ENCODE results near the gene POP7.
A peak's percentile ranks its signal among the peaks of the same experiment; 100 is the strongest.
"Not testable (repeated sequence)": the region's sequence is repeated elsewhere in the genome, so short reads cannot be mapped to it uniquely, and the experiment has no call there.

POP7 gene

DNA sequence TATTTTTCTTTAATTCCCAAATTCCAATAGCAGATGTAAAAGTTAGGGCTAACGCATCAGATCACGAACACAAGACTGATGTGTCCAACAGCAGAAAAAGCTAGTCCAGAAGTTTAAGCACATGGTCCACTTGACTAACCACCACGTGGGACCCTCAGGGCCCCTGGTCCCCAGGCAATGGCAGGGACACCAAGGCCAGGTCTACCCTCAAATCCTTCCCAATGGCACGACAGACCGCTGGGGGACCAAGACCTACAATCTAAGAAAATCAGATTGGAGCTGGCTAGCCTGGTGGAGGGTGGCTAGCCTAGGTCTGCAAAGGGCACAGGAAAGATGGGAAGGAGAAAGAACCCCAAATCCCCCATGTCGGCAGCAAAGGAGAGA is 13.4 kb upstream of the POP7 start:
- DNase-seq = no peak

GRCh38 chr7:100693312-100694097 is 12.4 kb upstream of the POP7 start:
- DNase-seq = no peak

GRCh38 chr7:100694098-100694745 is 11.7 kb upstream of the POP7 start, which contains the start of gene GIGYF1:
Gene GIGYF1 (minus strand): TSS chr7:100694250. CDS start chr7:100688238, 6,012 bp downstream.
- peak; percentile 24 for DNase-seq

DNA sequence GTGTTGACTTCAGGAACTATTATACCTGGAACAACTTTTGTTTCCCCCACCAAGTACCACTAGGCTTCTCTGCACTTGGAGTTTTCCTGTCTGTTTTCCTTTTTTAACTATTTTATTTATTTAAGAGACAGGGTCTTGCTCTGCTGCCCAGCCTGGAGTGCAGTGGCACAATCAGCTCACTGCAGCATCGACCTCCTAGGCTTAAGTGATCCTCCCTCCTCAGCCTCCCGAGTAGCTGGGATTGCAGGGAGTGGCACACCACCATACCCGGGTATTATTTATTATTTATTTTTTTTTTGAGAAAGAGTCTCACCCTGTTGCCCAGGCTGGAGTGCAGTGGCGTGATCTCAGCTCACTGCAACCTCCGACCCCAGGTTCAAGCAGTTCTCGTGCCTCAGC is 9.8 kb upstream of the POP7 start:
- DNase-seq = no peak

- no peak for DNase-seq
Measured at GRCh38 chr7:100699018-100699417, 6.9 kb upstream of the POP7 start.

DNA sequence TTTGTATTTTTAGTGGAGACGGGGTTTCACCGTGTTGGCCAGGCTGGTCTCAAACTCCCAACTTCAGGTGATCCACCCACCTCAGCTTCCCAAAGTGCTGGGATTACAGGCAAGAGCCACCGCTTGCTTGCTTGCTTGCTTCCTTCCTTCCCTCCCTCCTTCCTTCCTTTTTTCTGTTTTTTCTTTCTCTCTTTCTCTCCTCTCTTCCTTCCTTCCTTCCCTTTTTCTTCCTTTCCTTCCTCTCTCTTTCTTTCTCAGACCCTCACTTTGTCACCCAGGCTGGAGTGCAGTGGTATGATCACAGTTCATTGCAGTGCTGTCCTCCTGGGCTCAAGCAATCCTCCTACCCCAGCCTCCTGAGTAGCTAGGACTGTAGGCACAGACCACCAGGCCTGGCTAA is 4.8 kb upstream of the POP7 start:
- not testable (repeated sequence) for DNase-seq

DNA sequence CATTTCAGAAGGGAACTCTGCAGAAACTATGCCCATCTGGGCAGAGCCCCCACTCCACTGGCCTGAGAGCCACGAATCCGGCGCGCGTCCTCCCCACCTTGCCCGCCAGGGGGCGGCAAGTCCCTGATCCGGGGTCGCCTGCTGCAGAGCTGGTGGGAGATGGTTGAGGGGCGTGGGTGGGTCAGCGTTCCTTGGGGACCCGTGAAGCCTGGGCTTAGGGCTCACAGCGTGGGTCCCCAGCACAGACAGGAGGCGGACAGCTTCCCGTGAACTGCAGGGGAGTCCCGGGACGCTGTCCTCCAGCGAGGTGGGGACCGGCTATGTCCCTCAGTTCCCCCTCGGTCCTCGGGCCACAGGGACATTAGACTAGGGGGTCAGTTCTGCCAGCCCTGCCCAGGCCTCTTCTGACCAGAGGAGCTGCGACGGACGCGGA is 585 bp upstream of the POP7 start:
- DNase-seq = peak; percentile 44

DNA sequence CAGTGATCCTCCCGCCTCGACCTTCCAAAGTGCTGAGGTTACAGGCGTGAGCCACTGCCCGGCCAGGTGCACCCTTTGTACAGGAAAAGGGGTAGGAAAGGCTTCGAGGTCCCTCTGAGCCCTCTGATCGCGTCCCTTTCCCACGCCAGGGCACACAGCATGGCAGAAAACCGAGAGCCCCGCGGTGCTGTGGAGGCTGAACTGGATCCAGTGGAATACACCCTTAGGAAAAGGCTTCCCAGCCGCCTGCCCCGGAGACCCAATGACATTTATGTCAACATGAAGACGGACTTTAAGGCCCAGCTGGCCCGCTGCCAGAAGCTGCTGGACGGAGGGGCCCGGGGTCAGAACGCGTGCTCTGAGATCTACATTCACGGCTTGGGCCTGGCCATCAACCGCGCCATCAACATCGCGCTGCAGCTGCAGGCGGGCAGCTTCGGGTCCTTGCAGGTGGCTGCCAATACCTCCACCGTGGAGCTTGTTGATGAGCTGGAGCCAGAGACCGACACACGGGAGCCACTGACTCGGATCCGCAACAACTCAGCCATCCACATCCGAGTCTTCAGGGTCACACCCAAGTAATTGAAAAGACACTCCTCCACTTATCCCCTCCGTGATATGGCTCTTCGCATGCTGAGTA is 871 bp downstream of the POP7 start:
- DNase-seq = no peak

- DNase-seq = no peak
Measured at GRCh38 chr7:100708395-100708794, 2.5 kb downstream of the POP7 start.

GRCh38 chr7:100710452-100710851 is 4.5 kb downstream of the POP7 start:
- DNase-seq = no peak

- no peak for DNase-seq
Measured at GRCh38 chr7:100711369-100711768, 5.4 kb downstream of the POP7 start.

GRCh38 chr7:100714725-100715124 is 8.8 kb downstream of the POP7 start:
- DNase-seq = no peak

DNA sequence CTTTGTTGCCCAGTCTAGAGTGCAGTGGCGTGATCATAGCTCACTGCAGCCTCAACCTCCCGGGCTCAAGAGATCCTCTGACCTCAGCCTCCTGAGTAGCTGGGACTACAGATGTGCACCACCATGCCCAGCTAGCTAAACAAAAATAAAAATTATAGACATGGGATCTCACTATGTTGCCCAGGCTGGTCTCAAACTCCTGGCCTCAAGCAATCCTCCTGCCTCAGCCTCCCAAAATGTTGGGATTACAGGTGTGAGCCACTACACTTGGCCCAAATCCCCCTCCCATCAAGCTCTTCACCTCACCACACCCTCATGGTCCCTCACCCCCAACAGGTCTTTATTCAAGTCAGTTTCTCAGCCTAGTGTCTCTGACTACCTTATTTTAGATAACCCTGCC is 11.2 kb downstream of the POP7 start:
- not testable (repeated sequence) for DNase-seq

DNA sequence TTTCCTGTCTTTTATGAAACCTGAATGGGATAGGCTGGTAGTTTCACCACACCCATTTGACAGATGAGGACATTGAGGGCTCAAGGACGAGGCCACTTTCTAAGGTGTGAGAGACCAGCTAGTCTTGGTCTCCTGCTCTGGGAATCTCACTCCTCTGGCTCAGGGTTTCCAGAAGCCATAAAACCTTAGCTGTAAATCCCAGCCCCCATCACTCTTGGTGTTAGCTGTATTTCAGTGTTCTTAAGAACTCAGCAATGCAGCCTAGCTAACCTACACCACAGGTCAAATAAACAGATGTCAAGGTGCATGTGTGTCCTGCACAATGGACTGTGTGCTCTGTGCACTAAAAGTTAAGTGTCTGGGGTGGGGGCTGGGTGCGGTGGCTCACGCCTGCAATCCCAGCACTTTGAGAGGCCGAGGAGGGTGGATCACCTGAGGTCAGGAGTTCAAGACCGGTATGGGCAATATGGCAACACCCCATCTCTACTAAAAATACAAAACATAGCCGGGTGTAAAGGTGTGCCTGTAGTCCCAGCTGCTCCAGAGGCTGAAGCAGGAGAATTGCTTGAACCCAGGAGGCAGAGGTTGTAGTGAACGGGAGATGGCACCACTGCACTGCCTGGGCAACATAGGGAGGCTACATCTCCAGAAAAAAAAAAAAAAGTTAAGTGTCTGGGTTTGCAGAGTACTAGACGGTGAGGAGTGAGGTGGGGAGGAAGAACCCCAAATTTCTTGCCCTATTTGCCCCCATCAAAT is 13.8 kb downstream of the POP7 start:
- DNase-seq = no peak

DNA sequence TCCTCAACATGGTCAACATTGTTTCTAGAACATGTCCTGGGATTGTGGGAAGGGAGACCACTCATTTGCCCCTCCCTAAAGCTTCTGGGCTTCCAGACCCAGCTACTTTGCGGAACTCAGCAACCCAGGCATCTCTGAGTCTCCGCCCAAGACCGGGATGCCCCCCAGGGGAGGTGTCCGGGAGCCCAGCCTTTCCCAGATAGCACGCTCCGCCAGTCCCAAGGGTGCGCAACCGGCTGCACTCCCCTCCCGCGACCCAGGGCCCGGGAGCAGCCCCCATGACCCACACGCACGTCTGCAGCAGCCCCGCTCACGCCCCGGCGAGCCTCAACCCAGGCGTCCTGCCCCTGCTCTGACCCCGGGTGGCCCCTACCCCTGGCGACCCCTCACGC is 14.4 kb downstream of the POP7 start, which contains the start of gene EPO:
EPO (plus strand) TSS at position 190 of the 392 bp plus-strand sequence. CDS start 513 bp downstream, outside the sequence.
- DNase-seq = no peak

DNA sequence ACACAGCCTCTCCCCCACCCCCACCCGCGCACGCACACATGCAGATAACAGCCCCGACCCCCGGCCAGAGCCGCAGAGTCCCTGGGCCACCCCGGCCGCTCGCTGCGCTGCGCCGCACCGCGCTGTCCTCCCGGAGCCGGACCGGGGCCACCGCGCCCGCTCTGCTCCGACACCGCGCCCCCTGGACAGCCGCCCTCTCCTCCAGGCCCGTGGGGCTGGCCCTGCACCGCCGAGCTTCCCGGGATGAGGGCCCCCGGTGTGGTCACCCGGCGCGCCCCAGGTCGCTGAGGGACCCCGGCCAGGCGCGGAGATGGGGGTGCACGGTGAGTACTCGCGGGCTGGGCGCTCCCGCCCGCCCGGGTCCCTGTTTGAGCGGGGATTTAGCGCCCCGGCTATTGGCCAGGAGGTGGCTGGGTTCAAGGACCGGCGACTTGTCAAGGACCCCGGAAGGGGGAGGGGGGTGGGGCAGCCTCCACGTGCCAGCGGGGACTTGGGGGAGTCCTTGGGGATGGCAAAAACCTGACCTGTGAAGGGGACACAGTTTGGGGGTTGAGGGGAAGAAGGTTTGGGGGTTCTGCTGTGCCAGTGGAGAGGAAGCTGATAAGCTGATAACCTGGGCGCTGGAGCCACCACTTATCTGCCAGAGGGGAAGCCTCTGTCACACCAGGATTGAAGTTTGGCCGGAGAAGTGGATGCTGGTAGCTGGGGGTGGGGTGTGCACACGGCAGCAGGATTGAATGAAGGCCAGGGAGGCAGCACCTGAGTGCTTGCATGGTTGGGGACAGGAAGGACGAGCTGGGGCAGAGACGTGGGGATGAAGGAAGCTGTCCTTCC is 15.0 kb downstream of the POP7 start:
- no peak for DNase-seq

DNA sequence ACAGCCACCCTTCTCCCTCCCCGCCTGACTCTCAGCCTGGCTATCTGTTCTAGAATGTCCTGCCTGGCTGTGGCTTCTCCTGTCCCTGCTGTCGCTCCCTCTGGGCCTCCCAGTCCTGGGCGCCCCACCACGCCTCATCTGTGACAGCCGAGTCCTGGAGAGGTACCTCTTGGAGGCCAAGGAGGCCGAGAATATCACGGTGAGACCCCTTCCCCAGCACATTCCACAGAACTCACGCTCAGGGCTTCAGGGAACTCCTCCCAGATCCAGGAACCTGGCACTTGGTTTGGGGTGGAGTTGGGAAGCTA is 15.5 kb downstream of the POP7 start:
- no peak for DNase-seq

DNA sequence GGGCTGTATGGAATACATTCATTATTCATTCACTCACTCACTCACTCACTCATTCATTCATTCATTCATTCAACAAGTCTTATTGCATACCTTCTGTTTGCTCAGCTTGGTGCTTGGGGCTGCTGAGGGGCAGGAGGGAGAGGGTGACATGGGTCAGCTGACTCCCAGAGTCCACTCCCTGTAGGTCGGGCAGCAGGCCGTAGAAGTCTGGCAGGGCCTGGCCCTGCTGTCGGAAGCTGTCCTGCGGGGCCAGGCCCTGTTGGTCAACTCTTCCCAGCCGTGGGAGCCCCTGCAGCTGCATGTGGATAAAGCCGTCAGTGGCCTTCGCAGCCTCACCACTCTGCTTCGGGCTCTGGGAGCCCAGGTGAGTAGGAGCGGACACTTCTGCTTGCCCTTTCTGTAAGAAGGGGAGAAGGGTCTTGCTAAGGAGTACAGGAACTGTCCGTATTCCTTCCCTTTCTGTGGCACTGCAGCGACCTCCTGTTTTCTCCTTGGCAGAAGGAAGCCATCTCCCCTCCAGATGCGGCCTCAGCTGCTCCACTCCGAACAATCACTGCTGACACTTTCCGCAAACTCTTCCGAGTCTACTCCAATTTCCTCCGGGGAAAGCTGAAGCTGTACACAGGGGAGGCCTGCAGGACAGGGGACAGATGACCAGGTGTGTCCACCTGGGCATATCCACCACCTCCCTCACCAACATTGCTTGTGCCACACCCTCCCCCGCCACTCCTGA is 16.7 kb downstream of the POP7 start:
- no peak for DNase-seq

- DNase-seq = no peak
Measured at GRCh38 chr7:100723732-100724275, 17.9 kb downstream of the POP7 start.

GRCh38 chr7:100724364-100724763 is 18.4 kb downstream of the POP7 start:
- DNase-seq = not testable (repeated sequence)

All from NCI-H2107 (cell line).